GM21381 (cell line): Measurements from ENCODE around the gene SF3B1.
"Not testable (repeated sequence)": the region's sequence is repeated elsewhere in the genome, so short reads cannot be mapped to it uniquely, and the experiment has no call there.

ENCODE experiments used
- ATAC-seq: cut with Tn5 transposase; IDR thresholded peaks from one replicate; pipeline ENCODE4 v1.9.1; 2021; ENCODE audit warnings: mild to moderate bottlenecking, moderate library complexity; ENCODE audit not compliant: unreplicated experiment

The SF3B1 gene, protein sequence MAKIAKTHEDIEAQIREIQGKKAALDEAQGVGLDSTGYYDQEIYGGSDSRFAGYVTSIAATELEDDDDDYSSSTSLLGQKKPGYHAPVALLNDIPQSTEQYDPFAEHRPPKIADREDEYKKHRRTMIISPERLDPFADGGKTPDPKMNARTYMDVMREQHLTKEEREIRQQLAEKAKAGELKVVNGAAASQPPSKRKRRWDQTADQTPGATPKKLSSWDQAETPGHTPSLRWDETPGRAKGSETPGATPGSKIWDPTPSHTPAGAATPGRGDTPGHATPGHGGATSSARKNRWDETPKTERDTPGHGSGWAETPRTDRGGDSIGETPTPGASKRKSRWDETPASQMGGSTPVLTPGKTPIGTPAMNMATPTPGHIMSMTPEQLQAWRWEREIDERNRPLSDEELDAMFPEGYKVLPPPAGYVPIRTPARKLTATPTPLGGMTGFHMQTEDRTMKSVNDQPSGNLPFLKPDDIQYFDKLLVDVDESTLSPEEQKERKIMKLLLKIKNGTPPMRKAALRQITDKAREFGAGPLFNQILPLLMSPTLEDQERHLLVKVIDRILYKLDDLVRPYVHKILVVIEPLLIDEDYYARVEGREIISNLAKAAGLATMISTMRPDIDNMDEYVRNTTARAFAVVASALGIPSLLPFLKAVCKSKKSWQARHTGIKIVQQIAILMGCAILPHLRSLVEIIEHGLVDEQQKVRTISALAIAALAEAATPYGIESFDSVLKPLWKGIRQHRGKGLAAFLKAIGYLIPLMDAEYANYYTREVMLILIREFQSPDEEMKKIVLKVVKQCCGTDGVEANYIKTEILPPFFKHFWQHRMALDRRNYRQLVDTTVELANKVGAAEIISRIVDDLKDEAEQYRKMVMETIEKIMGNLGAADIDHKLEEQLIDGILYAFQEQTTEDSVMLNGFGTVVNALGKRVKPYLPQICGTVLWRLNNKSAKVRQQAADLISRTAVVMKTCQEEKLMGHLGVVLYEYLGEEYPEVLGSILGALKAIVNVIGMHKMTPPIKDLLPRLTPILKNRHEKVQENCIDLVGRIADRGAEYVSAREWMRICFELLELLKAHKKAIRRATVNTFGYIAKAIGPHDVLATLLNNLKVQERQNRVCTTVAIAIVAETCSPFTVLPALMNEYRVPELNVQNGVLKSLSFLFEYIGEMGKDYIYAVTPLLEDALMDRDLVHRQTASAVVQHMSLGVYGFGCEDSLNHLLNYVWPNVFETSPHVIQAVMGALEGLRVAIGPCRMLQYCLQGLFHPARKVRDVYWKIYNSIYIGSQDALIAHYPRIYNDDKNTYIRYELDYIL

GRCh38 chr2:197434541-197435513, at the start of gene SF3B1:
SF3B1 (minus strand) TSS chr2:197435028; CDS start chr2:197434999, 29 bp downstream.
- ATAC-seq: peak; percentile 93

DNA sequence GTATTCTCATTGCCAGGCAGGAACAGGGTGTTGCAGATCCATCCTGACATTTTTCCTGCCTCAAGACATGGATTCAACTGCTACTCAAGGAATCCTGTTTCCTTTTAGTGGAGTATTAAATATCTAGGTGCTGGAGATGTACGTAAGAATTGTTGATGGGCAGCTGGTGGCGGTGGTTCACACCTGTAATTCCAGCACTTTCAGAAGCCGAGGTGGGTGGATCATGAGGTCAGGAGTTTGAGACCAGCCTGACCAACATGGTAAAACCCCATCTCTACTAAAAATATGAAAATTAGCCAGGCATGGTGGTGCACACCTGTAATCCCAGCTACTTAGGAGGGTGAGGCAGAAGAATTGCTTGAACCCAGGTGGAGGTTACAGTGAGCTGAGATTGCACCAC, 49.4 kb upstream of the SF3B1 start:
- not testable (repeated sequence) for ATAC-seq

- ATAC-seq: no peak
Measured at GRCh38 chr2:197480165-197481036, 45.6 kb upstream of the SF3B1 start.

GRCh38 chr2:197477797-197478196, 43.0 kb upstream of the SF3B1 start:
- no peak for ATAC-seq

DNA sequence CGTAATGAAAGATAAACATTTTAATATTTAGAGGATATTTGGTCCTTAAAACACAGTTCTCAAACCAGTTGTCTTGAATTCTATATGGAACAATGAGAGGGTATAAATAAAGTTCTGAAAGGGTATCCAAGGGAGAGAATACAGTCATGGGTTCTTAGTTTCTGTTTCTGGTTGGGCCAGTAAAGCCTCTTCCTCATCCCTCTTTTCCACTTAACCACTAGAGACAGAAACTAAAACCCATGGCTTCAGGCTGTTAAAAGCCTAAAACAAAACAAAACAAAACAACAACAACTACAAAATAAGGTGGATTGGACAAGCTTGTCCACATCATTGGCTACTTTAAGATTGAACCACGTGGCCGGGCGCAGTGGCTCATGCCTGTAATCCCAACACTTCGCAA, 37.3 kb upstream of the SF3B1 start:
- ATAC-seq: no peak

GRCh38 chr2:197464175-197464574, 29.3 kb upstream of the SF3B1 start:
- ATAC-seq: no peak

DNA sequence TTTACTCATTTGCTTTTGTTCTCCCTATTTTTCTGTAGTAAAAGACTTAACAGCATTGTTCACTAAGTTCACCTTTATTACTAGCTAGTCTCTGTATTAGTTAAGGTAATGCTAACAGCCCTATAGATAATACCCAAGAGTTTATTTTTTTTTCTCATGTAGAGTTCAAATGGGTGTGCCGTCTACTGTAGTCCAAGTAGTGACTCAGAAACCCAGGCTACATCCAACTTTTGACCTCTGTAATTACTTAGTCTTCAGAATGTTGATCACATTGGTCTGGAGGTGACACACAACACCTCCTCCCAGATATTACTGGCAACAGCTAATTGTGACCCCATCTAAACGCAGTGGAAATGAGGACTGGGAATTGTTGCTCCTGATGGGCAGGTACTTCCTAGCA, 26.2 kb upstream of the SF3B1 start:
- no peak for ATAC-seq

GRCh38 chr2:197460649-197461048, 25.8 kb upstream of the SF3B1 start:
- ATAC-seq: no peak

- no peak for ATAC-seq
Measured at GRCh38 chr2:197455428-197455827, 20.6 kb upstream of the SF3B1 start.

DNA sequence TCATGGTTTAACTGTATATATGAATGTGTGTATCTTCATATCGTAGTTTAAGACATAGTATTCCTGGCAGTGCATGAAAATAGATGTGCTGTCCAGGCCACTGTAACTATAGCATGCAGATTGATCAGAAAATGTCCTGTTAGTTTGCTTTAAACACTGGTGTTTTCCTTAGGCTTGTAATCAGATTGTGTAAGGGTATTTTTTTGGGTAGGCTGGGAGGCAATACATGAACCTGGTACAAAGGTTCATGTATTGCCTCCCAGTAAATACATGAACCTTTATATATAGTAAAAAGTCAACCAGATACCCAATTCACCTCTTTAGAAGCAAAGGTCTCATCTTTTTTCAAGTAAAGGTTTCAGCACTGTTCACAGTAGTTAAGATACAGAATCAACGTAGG, 20.1 kb upstream of the SF3B1 start:
- no peak for ATAC-seq

GRCh38 chr2:197453914-197454398, 19.1 kb upstream of the SF3B1 start:
- ATAC-seq: peak; percentile 25

DNA sequence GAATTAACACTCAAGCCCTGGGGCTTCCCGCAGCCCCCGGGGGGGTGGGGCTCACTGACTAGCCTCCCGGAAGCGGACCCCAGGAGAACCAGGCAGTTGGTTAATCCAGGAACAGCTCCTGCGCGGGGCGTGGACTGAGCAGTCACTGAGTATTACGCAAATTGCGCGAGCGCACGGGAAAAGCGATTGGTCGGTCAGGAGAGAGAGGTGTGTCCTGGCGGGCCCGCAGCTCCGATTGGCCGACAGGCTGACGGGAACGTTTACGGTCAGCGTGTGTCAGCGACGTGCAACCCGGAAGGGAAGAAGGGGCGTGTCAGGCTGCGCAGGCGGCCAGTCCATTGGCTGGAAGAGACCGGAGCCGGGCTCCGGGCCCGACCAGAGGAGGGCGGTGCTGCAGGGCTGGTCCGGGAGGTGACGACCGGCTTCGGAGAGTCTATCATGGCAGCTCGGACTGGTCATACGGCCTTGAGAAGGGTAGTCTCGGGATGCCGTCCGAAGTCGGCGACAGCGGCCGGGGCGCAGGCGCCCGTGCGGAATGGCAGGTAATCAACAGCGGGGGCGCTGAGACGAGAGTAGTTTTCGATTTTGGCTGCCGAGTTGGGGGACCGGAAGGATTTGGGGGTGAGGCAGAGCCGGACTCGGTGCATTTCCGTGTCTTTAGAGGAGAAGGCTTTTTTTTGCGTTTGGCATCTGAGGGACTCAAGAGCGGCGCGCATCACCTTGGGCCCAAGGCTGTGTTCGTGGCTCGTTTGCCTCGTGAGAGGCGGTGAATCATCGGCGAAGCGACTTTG, 18.5 kb upstream of the SF3B1 start, which contains the start of gene COQ10B:
Gene COQ10B, plus strand, starts transcription at position 430 of the 791 bp plus-strand sequence. Its CDS starts 9 bp downstream, at position 439.
- peak; percentile 94 for ATAC-seq

GRCh38 chr2:197452754-197453122, 17.9 kb upstream of the SF3B1 start:
- no peak for ATAC-seq

- ATAC-seq: not testable (repeated sequence)
Measured at GRCh38 chr2:197450935-197451358, 16.1 kb upstream of the SF3B1 start.

GRCh38 chr2:197450465-197450864, 15.6 kb upstream of the SF3B1 start:
- ATAC-seq: no peak

DNA sequence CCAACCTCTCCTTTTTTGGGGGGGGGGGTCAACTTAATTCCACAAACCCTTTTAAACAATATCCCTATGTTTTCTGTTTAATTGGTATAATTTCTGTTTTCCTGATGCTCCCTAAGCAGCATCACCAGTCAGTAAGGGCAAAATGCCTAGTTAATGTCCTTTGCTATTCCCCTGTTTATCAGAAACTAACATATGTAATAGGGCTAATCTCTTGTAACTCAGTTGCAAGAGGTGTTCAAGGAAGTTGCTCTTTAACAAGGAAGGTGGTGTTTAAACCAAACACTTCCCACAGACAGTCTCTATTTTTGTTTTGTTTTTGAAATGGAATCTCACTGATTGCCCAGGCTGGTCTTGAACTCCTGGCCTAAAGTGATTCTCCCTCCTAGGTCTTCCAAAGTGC, 12.0 kb upstream of the SF3B1 start:
- no peak for ATAC-seq

DNA sequence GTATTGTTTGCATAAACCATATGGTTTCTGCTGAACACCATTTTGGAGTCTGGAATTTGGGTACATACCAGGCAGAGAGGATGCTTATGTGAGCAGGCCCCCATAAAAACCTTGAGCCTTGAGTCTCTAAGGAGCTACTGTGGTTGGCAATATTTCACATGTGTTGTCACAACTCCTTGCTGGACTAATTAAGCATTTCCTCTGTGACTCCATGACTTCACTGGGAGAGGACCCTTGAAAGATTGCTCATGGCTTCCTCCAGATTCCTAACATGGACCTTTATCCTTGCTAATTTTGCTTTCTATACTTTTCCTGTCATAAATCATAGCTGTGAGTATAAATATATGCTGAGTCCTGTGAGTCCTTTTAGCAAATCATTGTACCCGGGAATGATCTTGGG, 10.9 kb upstream of the SF3B1 start:
- no peak for ATAC-seq

GRCh38 chr2:197442857-197443256, 8.0 kb upstream of the SF3B1 start:
- no peak for ATAC-seq
